HG03342 (cell line): Measurements from ENCODE around the gene REPIN1.

Experiments
- ATAC-seq: cut with Tn5 transposase; IDR thresholded peaks from one replicate; pipeline ENCODE4 v1.9.1; 2021; ENCODE audit warnings: mild to moderate bottlenecking, moderate library complexity; ENCODE audit not compliant: unreplicated experiment

REPIN1 gene

GRCh38 chr7:150359622-150360362, 8.8 kb upstream of the REPIN1 start:
- no peak for ATAC-seq

GRCh38 chr7:150360363-150361058, 8.1 kb upstream of the REPIN1 start:
- no peak for ATAC-seq

GRCh38 chr7:150361402-150361801, 7.2 kb upstream of the REPIN1 start:
- ATAC-seq, result no peak

GRCh38 chr7:150361807-150362621, 6.6 kb upstream of the REPIN1 start:
- ATAC-seq, result no peak

GRCh38 chr7:150363370-150363769, 5.3 kb upstream of the REPIN1 start:
- no peak for ATAC-seq

- ATAC-seq, result no peak
Measured at GRCh38 chr7:150363872-150364271, 4.8 kb upstream of the REPIN1 start.

GRCh38 chr7:150365194-150365593, 3.4 kb upstream of the REPIN1 start:
- ATAC-seq, result no peak

GRCh38 chr7:150365673-150366398, 2.8 kb upstream of the REPIN1 start:
- no peak for ATAC-seq

GRCh38 chr7:150367677-150368095, 936 bp upstream of the REPIN1 start:
- ATAC-seq, result no peak

- peak; percentile 34 for ATAC-seq
Measured at GRCh38 chr7:150368884-150369747, 494 bp downstream of the REPIN1 start.

- ATAC-seq, result peak; percentile 2
Measured at GRCh38 chr7:150369748-150370501, 1.3 kb downstream of the REPIN1 start.

GRCh38 chr7:150370612-150371071, 2.0 kb downstream of the REPIN1 start:
- no peak for ATAC-seq

GRCh38 chr7:150371131-150371995, 2.7 kb downstream of the REPIN1 start:
- ATAC-seq, result no peak

GRCh38 chr7:150371996-150372270, 3.3 kb downstream of the REPIN1 start:
- no peak for ATAC-seq

GRCh38 chr7:150372271-150373048, 3.8 kb downstream of the REPIN1 start:
- ATAC-seq, result no peak

GRCh38 chr7:150373049-150373801, 4.6 kb downstream of the REPIN1 start:
- no peak for ATAC-seq

- ATAC-seq, result no peak
Measured at GRCh38 chr7:150374026-150374425, 5.4 kb downstream of the REPIN1 start.
